HG03469 (cell line): ENCODE data around the gene ZNF236.
"Not testable (repeated sequence)": the region's sequence is repeated elsewhere in the genome, so short reads cannot be mapped to it uniquely, and the experiment has no call there.

Experiments used
- ATAC-seq: cut with Tn5 transposase; IDR thresholded peaks from one replicate; pipeline ENCODE4 v1.9.1; 2021; ENCODE audit warnings: mild to moderate bottlenecking, moderate library complexity, moderate number of reproducible peaks; ENCODE audit not compliant: unreplicated experiment

Gene ZNF236

GRCh38 chr18:77016936-77017335, 194.6 kb downstream of the ZNF236 start:
- no peak for ATAC-seq

GRCh38 chr18:77017355-77017754, 195.0 kb downstream of the ZNF236 start:
- ATAC-seq: no peak

GRCh38 chr18:77018650-77019049, 196.3 kb downstream of the ZNF236 start:
- not testable (repeated sequence) for ATAC-seq

GRCh38 chr18:77019641-77020040, 197.3 kb downstream of the ZNF236 start:
- ATAC-seq: no peak
